HG02588 (cell line): ENCODE measurements around the gene NDUFA7.
"Not testable (repeated sequence)": the region's sequence is repeated elsewhere in the genome, so short reads cannot be mapped to it uniquely, and the experiment has no call there.

Source experiments
- ATAC-seq: cut with Tn5 transposase; IDR thresholded peaks from one replicate; pipeline ENCODE4 v1.9.1; 2021; ENCODE audit warnings: mild to moderate bottlenecking, moderate library complexity; ENCODE audit not compliant: unreplicated experiment

The NDUFA7 gene

GRCh38 chr19:8342316-8342683, 21.1 kb upstream of the NDUFA7 start:
- no peak for ATAC-seq

- ATAC-seq, result not testable (repeated sequence)
Observed at GRCh38 chr19:8341504-8341903, 20.3 kb upstream of the NDUFA7 start.

- no peak for ATAC-seq
Observed at GRCh38 chr19:8340341-8341096, 19.3 kb upstream of the NDUFA7 start.

GRCh38 chr19:8338835-8339234, 17.7 kb upstream of the NDUFA7 start:
- no peak for ATAC-seq

- no peak for ATAC-seq
Observed at GRCh38 chr19:8337728-8338127, 16.6 kb upstream of the NDUFA7 start.

GRCh38 chr19:8336660-8337059, 15.5 kb upstream of the NDUFA7 start:
- ATAC-seq, result no peak

GRCh38 chr19:8336072-8336569, 14.9 kb upstream of the NDUFA7 start:
- ATAC-seq, result no peak

- no peak for ATAC-seq
Observed at GRCh38 chr19:8335343-8336071, 14.3 kb upstream of the NDUFA7 start.

- ATAC-seq, result no peak
Observed at GRCh38 chr19:8334458-8335342, 13.5 kb upstream of the NDUFA7 start.

- no peak for ATAC-seq
Observed at GRCh38 chr19:8333767-8334457, 12.7 kb upstream of the NDUFA7 start.

GRCh38 chr19:8332976-8333766, 12.0 kb upstream of the NDUFA7 start:
- ATAC-seq, result no peak

GRCh38 chr19:8331263-8331845, 10.2 kb upstream of the NDUFA7 start:
- no peak for ATAC-seq

GRCh38 chr19:8329996-8330395, 8.8 kb upstream of the NDUFA7 start:
- no peak for ATAC-seq

GRCh38 chr19:8325454-8325853, 4.3 kb upstream of the NDUFA7 start:
- ATAC-seq, result no peak

- ATAC-seq, result no peak
Observed at GRCh38 chr19:8324186-8325050, 3.2 kb upstream of the NDUFA7 start.

GRCh38 chr19:8323781-8324185, 2.6 kb upstream of the NDUFA7 start:
- ATAC-seq, result no peak

- ATAC-seq, result no peak
Observed at GRCh38 chr19:8322638-8322997, 1.4 kb upstream of the NDUFA7 start.

GRCh38 chr19:8321986-8322637, 937 bp upstream of the NDUFA7 start:
- ATAC-seq, result no peak
